Common myeloid progenitor, CD34-positive (primary cell): ENCODE results near the gene PLEKHG4B.

Source experiments
- CTCF ChIA-PET: fragments of 350-600 bp; sonication (Branson Sonifier 250); formaldehyde crosslinking; loops from one replicate; lab custom pipeline; 2021; ENCODE audit warnings: antibody characterized with exemption; lab: Charles Lee
- POLR2A ChIA-PET: fragments of 350-600 bp; sonication (Branson Sonifier 250); formaldehyde crosslinking; loops from one replicate; lab custom pipeline; 2021; ENCODE audit warnings: antibody characterized with exemption; lab: Charles Lee
- DNase-seq, 3 donors: peaks; one replicate each; pipeline versions ENCODE4 v3.0.0 to v3.0.0-alpha.2; 2013
- H3K27ac ChIP-seq, 2 experiments: 1 replicate in 1 of 2; 2 replicates in 1 of 2; pipeline ENCODE4 v1.7.0; 2013; ENCODE audit warnings: inconsistent platforms in 2 of 2, low read length in 2 of 2, mild to moderate bottlenecking in 2 of 2, low read depth in 1 of 2, moderate library complexity in 1 of 2; ENCODE audit not compliant: severe bottlenecking in 2 of 2, insufficient read depth in 1 of 2, poor library complexity in 1 of 2
- H3K27me3 ChIP-seq, 5 experiments: replicated peaks in 2 of 5; 1 replicate in 3 of 5; 2 replicates in 2 of 5; pipeline versions ENCODE4 v1.6.1 to v1.7.0; 2013; ENCODE audit warnings: low read length in 4 of 5, mild to moderate bottlenecking in 2 of 5, moderate library complexity in 2 of 5, inconsistent platforms in 1 of 5; ENCODE audit not compliant: insufficient read depth in 5 of 5, control insufficient read depth in 4 of 5
- H3K36me3 ChIP-seq, 4 experiments: 1 replicate in 2 of 4; 2 replicates in 2 of 4; pipeline versions ENCODE4 v1.6.1 to v1.7.0; 2013; ENCODE audit warnings: low read length in 3 of 4, control low read depth in 1 of 4, mild to moderate bottlenecking in 1 of 4; ENCODE audit not compliant: control insufficient read depth in 4 of 4, insufficient read depth in 4 of 4
- H3K4me1 ChIP-seq, 4 experiments: 1 replicate in 3 of 4; 2 replicates in 1 of 4; pipeline versions ENCODE4 v1.6.1 to v1.7.1; 2013; ENCODE audit warnings: low read length in 3 of 4, mild to moderate bottlenecking in 3 of 4, control low read depth in 1 of 4, inconsistent platforms in 1 of 4, moderate library complexity in 1 of 4; ENCODE audit not compliant: control insufficient read depth in 4 of 4, insufficient read depth in 4 of 4; ENCODE audit errors: control extremely low read depth in 1 of 4
- H3K4me3 ChIP-seq, 7 experiments: 1 replicate in 4 of 7; 2 replicates in 3 of 7; pipeline versions ENCODE4 v1.5.1 to v1.7.0; 2013; ENCODE audit warnings: mild to moderate bottlenecking in 7 of 7, low read length in 6 of 7, moderate library complexity in 6 of 7, inconsistent platforms in 2 of 7, low read depth in 2 of 7, control low read depth in 1 of 7; ENCODE audit not compliant: insufficient read depth in 4 of 7, control insufficient read depth in 1 of 7; ENCODE audit errors: extremely low read depth in 1 of 7
- H3K9me3 ChIP-seq, 5 experiments: 1 replicate in 4 of 5; 2 replicates in 1 of 5; pipeline versions ENCODE4 v1.6.1 to v1.7.1; 2013; ENCODE audit warnings: low read length in 4 of 5, mild to moderate bottlenecking in 2 of 5, inconsistent platforms in 1 of 5, low read depth in 1 of 5, moderate library complexity in 1 of 5; ENCODE audit not compliant: control insufficient read depth in 4 of 5, insufficient read depth in 2 of 5; ENCODE audit errors: control extremely low read depth in 1 of 5
- WGBS: methylation state at CpG from one replicate; pipeline ENCODE4 v1.1.5; 2013; ENCODE audit not compliant: insufficient coverage; 5-methylcytosine and 5-hydroxymethylcytosine counted together

Gene PLEKHG4B

GRCh38 chr5:89337-90286 lies 2.4 kb upstream of the PLEKHG4B start:
- Histone ChIP-seq H3K27ac (no peak overlapping the region), H3K4me1 (peaks cover 0 to 8% (median 0%) of the 10 kb centered on the region in 4 experiments), H3K27me3 (peaks cover 0 to 20% (median 0%) of the 10 kb centered on the region in 5 experiments), H3K4me3 (no peak overlapping the region), H3K9me3 (no peaks in the 10 kb centered on the region), H3K36me3 (no peaks in the 10 kb centered on the region)
- ChIA-PET CTCF (interaction anchor here (1.0 kb wide), 1 partner anchor 99 kb away, joined by 3 read pairs; no protein-coding TSS in a partner anchor), POLR2A (no interaction called here)
- DNase-seq, result peak in 2 of 3 donors; percentile 6 to 10
- 98% methylated on average over 12 of the region's 17 CpGs for WGBS

GRCh38 chr5:90590-91547 lies 1.1 kb upstream of the PLEKHG4B start:
- Histone ChIP-seq H3K9me3 (no peaks in the 10 kb centered on the region), H3K36me3 (no peaks in the 10 kb centered on the region), H3K4me1 (peaks cover 0 to 8% (median 0%) of the 10 kb centered on the region in 4 experiments), H3K27me3 (peaks cover 0 to 22% (median 0%) of the 10 kb centered on the region in 5 experiments), H3K4me3 (peak overlapping the region in 3 of 7 experiments; percentile 33 to 79 (median 70)), H3K27ac (no peak overlapping the region)
- DNase-seq, result peak in 1 of 3 donors; percentile 3
- ChIA-PET POLR2A (interaction anchor here (0.5 kb wide), 1 partner anchor 79 kb away, joined by 3 read pairs; no protein-coding TSS in a partner anchor), CTCF (interaction anchor here (1.0 kb wide), 1 partner anchor 97 kb away, joined by 3 read pairs; no protein-coding TSS in a partner anchor)
- 96% methylated on average over 14 of the region's 18 CpGs for WGBS

GRCh38 chr5:92401-93220 lies 643 bp downstream of the PLEKHG4B start:
- H3K36me3 ChIP-seq, result no peaks in the 10 kb centered on the region
- peak in 2 of 3 donors; percentile 24 to 36 for DNase-seq
- H3K4me3 ChIP-seq, result peak overlapping the region in 4 of 7 experiments; percentile 19 to 70 (median 30)
- WGBS, result 6% methylated on average over 20 of the region's 37 CpGs
- H3K27me3 ChIP-seq, result peaks cover 0 to 25% (median under 1%) of the 10 kb centered on the region in 5 experiments
- no peak overlapping the region for H3K27ac ChIP-seq
- peaks cover 0 to 8% (median 0%) of the 10 kb centered on the region in 4 experiments for H3K4me1 ChIP-seq
- no peaks in the 10 kb centered on the region for H3K9me3 ChIP-seq
- CTCF ChIA-PET, result interaction anchor here (1.3 kb wide), 1 partner anchor 15 kb away, joined by 5 read pairs; no protein-coding TSS in a partner anchor
- POLR2A ChIA-PET, result interaction anchor here (0.6 kb wide), 2 partner anchors 161 to 342 kb away, joined by 3 read pairs; no protein-coding TSS in a partner anchor

DNA sequence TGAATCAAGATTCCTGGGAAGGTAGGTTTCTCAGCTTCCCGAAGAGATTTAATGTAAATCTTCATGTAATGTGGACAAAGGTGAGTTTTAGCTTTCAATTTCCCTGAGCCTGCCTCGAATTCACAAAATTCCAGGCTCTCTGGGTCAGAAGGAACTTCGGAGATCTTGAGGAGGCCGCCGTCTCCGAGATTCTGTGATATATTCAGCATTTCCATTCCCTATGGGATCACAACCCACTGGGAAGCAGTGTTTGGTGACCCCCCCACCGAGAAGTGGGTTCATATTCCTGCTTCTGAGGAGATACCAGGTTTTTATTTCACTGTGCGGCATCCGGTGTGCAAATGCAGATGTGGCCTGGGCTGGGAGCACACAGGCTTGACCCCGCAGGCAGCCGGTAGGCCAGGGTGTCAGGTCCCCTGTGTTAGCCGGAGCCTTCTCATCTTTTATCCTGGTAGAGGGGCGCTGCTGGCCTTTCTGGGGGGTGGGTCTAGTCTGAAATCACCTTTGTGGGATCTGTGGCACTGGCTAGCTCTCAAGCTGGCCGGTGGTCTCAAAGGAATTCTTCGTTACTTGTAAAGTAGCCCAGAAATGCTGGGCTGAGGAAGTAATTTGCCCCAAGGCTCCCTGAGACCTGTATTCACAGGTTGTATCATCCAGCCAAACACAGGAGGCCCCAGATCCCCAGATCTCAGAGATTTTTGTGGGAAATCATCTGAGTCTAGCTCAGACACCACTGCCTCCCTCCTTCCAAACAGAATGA lies 1.4 kb downstream of the PLEKHG4B start:
- H3K27ac ChIP-seq, result no peak overlapping the region
- no peaks in the 10 kb centered on the region for H3K9me3 ChIP-seq
- H3K27me3 ChIP-seq, result peaks cover 0 to 25% (median 2%) of the 10 kb centered on the region in 5 experiments
- no peak for DNase-seq
- CTCF ChIA-PET, result interaction anchor here (1.3 kb wide), 1 partner anchor 14 kb away, joined by 5 read pairs; no protein-coding TSS in a partner anchor
- WGBS, result 98% methylated on average over 15 of the region's 15 CpGs
- H3K4me1 ChIP-seq, result peaks cover 0 to 8% (median 0%) of the 10 kb centered on the region in 4 experiments
- no peaks in the 10 kb centered on the region for H3K36me3 ChIP-seq
- peak overlapping the region in 1 of 7 experiments; percentile 40 for H3K4me3 ChIP-seq
- POLR2A ChIA-PET, result interaction anchor here (0.6 kb wide), 1 partner anchor 341 kb away, joined by 3 read pairs; no protein-coding TSS in a partner anchor

GRCh38 chr5:94113-94892 lies 2.3 kb downstream of the PLEKHG4B start:
- Histone ChIP-seq H3K27ac (no peak overlapping the region), H3K4me1 (peaks cover 0 to 8% (median 0%) of the 10 kb centered on the region in 4 experiments), H3K27me3 (peaks cover 0 to 25% (median 2%) of the 10 kb centered on the region in 5 experiments), H3K9me3 (no peaks in the 10 kb centered on the region), H3K4me3 (no peak overlapping the region), H3K36me3 (no peaks in the 10 kb centered on the region)
- ChIA-PET POLR2A (no interaction called here), CTCF (no interaction called here)
- DNase-seq, result no peak
- whole genome bisulfite sequencing, result 96% methylated on average over 9 of the region's 11 CpGs
